DND-41 (cell line): ENCODE measurements around the gene FAM168A.
A peak's percentile ranks its signal among the peaks of the same experiment; 100 is the strongest.

Experiments
- ATAC-seq: fragments of 200-7000 bp; cut with Tn5 transposase; 3 replicates; pipeline ENCODE4 v1.9.1; 2021; ENCODE audit warnings: low read depth; ENCODE audit not compliant: insufficient read depth
- DNase-seq: peaks from one replicate; pipeline ENCODE4 v3.0.0-alpha.2; 2020
- H2AFZ ChIP-seq: 2 replicates; pipeline ENCODE4 v1.6.0; 2012; ENCODE audit warnings: low read depth, low read length
- H3K27ac ChIP-seq: 2 replicates; pipeline ENCODE4 v1.5.1; 2012; ENCODE audit warnings: low read length, inconsistent platforms
- H3K27me3 ChIP-seq: fragments of 200-600 bp; sonication (generic); 2 replicates; pipeline ENCODE4 v1.6.0; 2012; ENCODE audit warnings: low read length, mild to moderate bottlenecking, inconsistent platforms; ENCODE audit not compliant: insufficient read depth, poor library complexity
- H3K36me3 ChIP-seq: 2 replicates; pipeline ENCODE4 v1.5.1; 2012; ENCODE audit warnings: low read length, inconsistent platforms; ENCODE audit not compliant: insufficient read depth
- H3K4me1 ChIP-seq: 2 replicates; pipeline ENCODE4 v1.5.1; 2012; ENCODE audit warnings: mild to moderate bottlenecking, low read length; ENCODE audit not compliant: insufficient read depth
- H3K4me2 ChIP-seq: 2 replicates; pipeline ENCODE4 v1.6.0; 2012; ENCODE audit warnings: mild to moderate bottlenecking, moderate library complexity, low read length, inconsistent platforms; ENCODE audit not compliant: insufficient read depth
- H3K4me3 ChIP-seq, 2 experiments: fragments of 200-600 bp in 1 of 2; shearing (Covaris generic) in 1 of 2; 2 replicates each; pipeline ENCODE4 v1.5.1; 2012 to 2016; ENCODE audit warnings: inconsistent platforms in 2 of 2, low read length in 2 of 2, mild to moderate bottlenecking in 2 of 2, low read depth in 1 of 2, moderate library complexity in 1 of 2
- H3K79me2 ChIP-seq: 2 replicates; pipeline ENCODE4 v1.6.0; 2012; ENCODE audit warnings: low read length, inconsistent platforms; ENCODE audit not compliant: insufficient read depth
- H3K9ac ChIP-seq: 2 replicates; pipeline ENCODE4 v1.6.0; 2012; ENCODE audit warnings: low read depth, mild to moderate bottlenecking, inconsistent platforms, low read length, moderate library complexity
- H3K9me3 ChIP-seq: 2 replicates; pipeline ENCODE4 v1.5.1; 2012; ENCODE audit warnings: low read length, moderate library complexity, mild to moderate bottlenecking, inconsistent platforms; ENCODE audit not compliant: insufficient read depth, severe bottlenecking
- H4K20me1 ChIP-seq: 2 replicates; pipeline ENCODE4 v1.6.0; 2012; ENCODE audit warnings: low read length; ENCODE audit not compliant: insufficient read depth
- CTCF ChIP-seq: IDR thresholded peaks from 2 replicates; pipeline ENCODE4 v1.5.1; 2012; ENCODE audit warnings: borderline replicate concordance, low read length, moderate library complexity, mild to moderate bottlenecking; ENCODE audit not compliant: poor library complexity, severe bottlenecking; ENCODE audit errors: extremely low read depth
- EZH2 ChIP-seq: IDR thresholded peaks from 3 replicates; pipeline ENCODE4 v1.6.1; 2012; ENCODE audit warnings: borderline replicate concordance, low read depth, mild to moderate bottlenecking, moderate library complexity, low read length, inconsistent platforms; ENCODE audit not compliant: severe bottlenecking

The FAM168A gene

GRCh38 chr11:73598719-73599379 is 937 bp upstream of the FAM168A start:
- TF ChIP-seq CTCF (no peak), EZH2 (no peak)
- Histone ChIP-seq H3K4me3 (peak overlapping the region; percentile 50 to 81), H3K27me3 (no peaks in the 10 kb centered on the region), H3K27ac (peak overlapping the region; percentile 92), H3K36me3 (no peaks in the 10 kb centered on the region), H3K4me1 (peaks cover 34% of the 10 kb centered on the region), H4K20me1 (no peaks in the 10 kb centered on the region), H3K9me3 (no peaks in the 10 kb centered on the region), H2AFZ (peak overlapping the region; percentile 94), H3K9ac (peak overlapping the region; percentile 69), H3K79me2 (peaks cover 41% of the 10 kb centered on the region), H3K4me2 (peak overlapping the region; percentile 81)
- DNase-seq = no peak
- ATAC-seq = no peak

- Histone ChIP-seq H2AFZ (peak overlapping the region; percentile 94), H3K4me1 (peaks cover 37% of the 10 kb centered on the region), H3K27me3 (no peaks in the 10 kb centered on the region), H3K4me3 (peak overlapping the region; percentile 50 to 81), H3K4me2 (peak overlapping the region; percentile 81), H3K27ac (peak overlapping the region; percentile 92), H3K79me2 (peaks cover 55% of the 10 kb centered on the region), H3K9me3 (no peaks in the 10 kb centered on the region), H3K36me3 (no peaks in the 10 kb centered on the region), H4K20me1 (no peaks in the 10 kb centered on the region), H3K9ac (peak overlapping the region; percentile 69)
- ATAC-seq = no peak
- TF ChIP-seq EZH2 (no peak), CTCF (no peak)
- no peak for DNase-seq
These were observed 466 bp downstream of the FAM168A start for GRCh38 chr11:73597336-73597955.

GRCh38 chr11:73596547-73596946 is 1.4 kb downstream of the FAM168A start:
- TF ChIP-seq CTCF (no peak), EZH2 (no peak)
- Histone ChIP-seq H3K79me2 (peaks cover 62% of the 10 kb centered on the region), H3K9ac (peak overlapping the region; percentile 69; the same call in 1 of the 2 replicates), H4K20me1 (no peaks in the 10 kb centered on the region), H3K36me3 (no peaks in the 10 kb centered on the region), H3K4me1 (peaks cover 37% of the 10 kb centered on the region), H3K9me3 (no peaks in the 10 kb centered on the region), H3K27me3 (no peaks in the 10 kb centered on the region), H2AFZ (no peak overlapping the region), H3K4me3 (peak overlapping the region in 1 of 2 experiments; percentile 81; a peak in 3 of 4 replicates), H3K4me2 (peak overlapping the region; percentile 81), H3K27ac (no peak overlapping the region)
- DNase-seq (no peak), ATAC-seq (no peak)
